GM19328 (cell line): ENCODE measurements around the gene WHAMM.
A peak's percentile ranks its signal among the peaks of the same experiment; 100 is the strongest.
"Not testable (repeated sequence)": the region's sequence is repeated elsewhere in the genome, so short reads cannot be mapped to it uniquely, and the experiment has no call there.

Source experiments
- ATAC-seq: cut with Tn5 transposase; IDR thresholded peaks from one replicate; pipeline ENCODE4 v1.9.1; 2021; ENCODE audit warnings: mild to moderate bottlenecking, moderate library complexity; ENCODE audit not compliant: unreplicated experiment

Gene WHAMM, protein sequence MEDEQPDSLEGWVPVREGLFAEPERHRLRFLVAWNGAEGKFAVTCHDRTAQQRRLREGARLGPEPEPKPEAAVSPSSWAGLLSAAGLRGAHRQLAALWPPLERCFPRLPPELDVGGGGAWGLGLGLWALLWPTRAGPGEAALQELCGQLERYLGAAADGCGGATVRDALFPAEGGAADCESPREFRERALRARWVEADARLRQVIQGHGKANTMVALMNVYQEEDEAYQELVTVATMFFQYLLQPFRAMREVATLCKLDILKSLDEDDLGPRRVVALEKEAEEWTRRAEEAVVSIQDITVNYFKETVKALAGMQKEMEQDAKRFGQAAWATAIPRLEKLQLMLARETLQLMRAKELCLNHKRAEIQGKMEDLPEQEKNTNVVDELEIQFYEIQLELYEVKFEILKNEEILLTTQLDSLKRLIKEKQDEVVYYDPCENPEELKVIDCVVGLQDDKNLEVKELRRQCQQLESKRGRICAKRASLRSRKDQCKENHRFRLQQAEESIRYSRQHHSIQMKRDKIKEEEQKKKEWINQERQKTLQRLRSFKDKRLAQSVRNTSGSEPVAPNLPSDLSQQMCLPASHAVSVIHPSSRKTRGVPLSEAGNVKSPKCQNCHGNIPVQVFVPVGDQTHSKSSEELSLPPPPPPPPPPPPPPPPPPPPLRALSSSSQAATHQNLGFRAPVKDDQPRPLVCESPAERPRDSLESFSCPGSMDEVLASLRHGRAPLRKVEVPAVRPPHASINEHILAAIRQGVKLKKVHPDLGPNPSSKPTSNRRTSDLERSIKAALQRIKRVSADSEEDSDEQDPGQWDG

DNA sequence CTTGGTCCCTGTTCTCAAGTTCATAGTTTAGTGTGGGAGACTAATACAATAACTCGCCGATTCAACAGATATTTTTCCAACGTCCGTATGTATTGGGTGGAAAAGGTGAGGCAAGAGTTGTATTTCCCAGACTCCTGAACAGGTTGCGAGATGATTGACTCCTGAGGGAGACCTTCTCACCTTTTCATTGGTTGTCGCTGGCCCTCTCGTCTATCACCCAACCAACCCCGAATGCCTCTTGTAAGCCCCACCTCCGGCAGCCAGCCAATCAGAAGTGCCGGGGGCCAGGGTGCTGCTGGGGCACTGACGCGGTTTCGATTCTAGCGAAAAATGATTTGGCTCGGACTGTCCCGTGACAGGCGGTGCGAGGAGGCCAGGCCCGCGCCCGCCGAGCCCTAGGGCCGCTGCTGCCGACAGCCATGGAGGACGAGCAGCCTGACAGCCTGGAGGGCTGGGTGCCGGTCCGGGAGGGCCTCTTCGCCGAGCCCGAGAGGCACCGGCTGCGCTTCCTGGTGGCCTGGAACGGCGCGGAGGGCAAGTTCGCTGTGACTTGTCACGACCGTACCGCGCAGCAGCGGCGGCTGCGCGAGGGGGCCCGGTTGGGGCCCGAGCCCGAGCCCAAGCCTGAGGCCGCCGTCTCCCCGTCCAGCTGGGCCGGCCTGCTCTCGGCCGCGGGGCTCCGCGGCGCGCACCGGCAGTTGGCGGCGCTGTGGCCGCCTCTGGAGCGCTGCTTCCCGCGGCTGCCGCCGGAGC, at the start of gene WHAMM:
WHAMM (plus strand) TSS at position 321 of the 753 bp plus-strand sequence; CDS start at position 420, 99 bp downstream.
- peak; percentile 79 for ATAC-seq

DNA sequence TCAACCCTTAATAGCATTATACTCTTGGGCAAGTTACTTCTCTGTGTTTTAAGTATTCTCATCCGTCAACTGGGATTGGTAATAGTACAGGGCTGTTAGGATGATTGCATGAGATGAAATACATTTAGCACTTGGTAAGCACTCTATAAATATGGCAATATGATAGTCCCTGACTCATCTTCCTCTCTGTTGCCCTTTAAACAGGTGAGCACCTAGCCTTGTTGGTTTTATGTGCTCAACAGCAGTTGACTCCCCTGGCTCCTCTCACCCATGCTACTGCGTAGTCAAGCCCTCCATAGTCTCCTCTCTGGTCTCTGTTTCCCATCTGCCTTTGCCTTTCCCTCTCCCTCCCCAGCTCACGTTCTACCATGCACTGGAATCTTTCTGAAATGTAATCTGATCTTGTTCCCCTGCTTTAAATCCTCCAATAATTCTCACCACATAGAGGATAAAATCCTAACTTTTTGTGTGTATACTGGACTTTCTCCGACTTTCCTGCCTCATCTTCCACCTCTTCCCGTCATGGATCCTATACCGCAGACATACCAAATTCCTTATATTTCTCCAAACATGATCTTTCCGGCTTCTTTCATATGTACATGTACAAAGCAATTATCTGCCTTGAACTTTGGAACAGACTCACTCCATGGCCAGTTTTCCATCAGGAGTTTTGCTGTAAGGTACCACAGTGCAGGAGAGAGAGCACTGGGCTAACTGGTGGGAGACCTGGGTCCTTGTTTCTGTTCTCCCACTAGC, 45.9 kb upstream of the WHAMM start:
- no peak for ATAC-seq

DNA sequence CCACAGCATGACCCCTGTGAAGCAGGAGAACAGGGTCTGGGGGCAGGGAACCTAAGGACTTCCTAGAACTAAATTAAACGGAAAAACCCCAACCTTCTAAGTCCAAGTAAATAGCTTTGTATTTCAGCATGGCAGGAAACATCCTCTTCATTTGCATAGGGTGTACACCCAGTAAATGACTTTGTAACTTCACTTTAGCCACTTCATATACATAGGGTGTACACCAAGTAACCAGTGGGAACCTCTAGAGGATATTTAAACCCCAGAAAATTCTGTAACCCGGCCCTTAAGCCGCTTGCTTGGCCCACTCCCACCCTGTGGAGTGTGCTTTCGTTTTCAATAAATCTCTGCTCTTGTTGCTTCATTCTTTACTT, 45.3 kb upstream of the WHAMM start:
- no peak for ATAC-seq

DNA sequence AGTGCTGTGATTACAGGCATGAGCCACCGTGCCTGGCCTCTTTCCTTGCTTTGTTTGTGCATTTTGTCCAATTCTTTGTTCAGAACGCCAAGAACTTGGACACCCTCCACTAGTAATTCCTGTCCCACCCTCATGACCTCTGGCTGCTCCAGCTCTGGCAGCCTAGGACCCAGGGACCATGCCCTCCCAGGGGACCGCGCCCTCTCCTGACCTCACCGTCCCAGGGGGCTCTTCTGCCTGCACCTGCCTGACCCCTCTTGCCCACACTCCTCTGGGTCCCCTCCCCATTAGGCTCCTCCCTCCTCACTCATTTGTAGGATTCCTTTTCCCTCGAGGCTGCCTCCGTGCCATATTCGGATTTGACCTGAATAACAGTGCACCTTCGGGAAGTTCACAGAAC, 44.7 kb upstream of the WHAMM start:
- no peak for ATAC-seq

DNA sequence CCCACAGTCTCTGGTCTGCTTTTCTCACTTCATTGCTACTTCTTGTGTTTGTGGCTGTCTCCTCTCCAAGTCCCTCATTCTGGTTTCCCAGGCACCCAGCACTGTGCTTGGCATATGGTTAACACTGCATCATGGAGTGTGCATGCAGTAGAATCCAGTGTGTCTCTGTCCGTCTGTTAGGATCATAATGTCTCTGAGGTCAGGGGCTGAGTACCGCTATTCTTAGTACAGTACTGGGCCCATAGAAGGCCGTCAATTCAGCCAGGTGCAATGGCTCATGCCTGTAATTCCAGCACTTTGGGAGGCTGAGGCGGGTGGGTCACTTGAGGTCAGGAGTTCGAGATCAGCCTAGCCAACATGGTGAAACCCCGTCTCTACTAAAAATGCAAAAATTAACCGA, 43.2 kb upstream of the WHAMM start:
- not testable (repeated sequence) for ATAC-seq

DNA sequence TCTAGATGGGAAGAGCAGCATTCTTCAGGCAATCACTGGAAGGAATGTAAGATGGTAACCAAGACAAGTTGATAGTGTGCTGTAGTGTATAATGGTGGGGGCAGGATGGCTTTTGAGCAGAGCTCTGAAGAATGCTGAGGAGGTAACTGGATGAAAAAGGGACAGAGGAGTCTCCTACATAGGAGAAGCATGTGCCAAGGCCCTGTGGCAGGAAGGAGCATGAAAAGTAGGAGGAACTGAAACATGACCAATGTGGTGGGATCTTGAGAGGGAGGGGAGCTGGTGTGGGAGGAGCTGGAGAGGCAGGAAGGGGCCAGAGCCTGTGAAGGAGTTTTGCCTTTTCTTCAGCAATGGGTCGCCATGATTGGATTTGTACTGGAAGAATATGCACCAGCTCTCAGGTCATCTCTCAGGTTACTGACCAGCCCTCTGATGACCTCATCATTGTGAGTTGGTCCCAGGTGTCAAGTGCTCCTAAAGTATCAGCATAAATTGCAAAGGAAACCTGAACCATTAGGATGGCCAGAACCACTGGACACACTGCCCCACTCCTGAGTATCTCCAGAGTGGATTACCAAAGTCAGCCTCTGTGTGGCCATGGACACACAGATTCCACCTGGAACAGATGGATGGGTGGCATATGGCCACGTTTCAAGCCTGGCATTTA, 42.1 kb upstream of the WHAMM start:
- ATAC-seq = no peak

DNA sequence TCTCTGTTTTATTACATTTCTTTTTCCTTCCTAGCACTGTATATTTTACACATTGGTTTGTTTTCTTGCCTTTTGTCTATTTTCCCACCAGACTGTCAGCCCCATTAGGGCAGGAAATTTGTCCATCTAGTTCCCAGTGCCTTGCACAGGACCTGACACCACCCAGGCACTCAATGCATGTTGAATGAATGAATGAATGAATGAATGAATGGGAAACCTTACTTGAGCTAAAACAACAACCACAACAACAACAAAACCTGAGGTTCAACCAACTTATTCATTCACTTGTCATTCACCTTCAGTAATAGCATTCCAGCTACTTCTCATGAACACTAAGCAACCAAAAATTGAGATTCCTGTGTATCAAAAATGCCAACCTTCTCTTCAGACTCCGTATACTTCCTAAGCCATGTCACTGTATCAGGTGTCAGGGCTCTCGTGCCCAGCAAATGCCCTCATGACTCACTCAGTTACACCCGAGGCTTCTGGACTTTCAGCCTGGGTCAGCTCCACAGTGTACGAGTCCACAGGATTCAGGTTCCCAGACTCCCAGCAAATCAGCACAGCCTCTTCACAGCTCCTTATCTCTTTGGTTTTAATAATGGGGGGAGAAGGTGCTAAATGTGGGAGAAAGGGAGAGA, 40.9 kb upstream of the WHAMM start:
- ATAC-seq = no peak

DNA sequence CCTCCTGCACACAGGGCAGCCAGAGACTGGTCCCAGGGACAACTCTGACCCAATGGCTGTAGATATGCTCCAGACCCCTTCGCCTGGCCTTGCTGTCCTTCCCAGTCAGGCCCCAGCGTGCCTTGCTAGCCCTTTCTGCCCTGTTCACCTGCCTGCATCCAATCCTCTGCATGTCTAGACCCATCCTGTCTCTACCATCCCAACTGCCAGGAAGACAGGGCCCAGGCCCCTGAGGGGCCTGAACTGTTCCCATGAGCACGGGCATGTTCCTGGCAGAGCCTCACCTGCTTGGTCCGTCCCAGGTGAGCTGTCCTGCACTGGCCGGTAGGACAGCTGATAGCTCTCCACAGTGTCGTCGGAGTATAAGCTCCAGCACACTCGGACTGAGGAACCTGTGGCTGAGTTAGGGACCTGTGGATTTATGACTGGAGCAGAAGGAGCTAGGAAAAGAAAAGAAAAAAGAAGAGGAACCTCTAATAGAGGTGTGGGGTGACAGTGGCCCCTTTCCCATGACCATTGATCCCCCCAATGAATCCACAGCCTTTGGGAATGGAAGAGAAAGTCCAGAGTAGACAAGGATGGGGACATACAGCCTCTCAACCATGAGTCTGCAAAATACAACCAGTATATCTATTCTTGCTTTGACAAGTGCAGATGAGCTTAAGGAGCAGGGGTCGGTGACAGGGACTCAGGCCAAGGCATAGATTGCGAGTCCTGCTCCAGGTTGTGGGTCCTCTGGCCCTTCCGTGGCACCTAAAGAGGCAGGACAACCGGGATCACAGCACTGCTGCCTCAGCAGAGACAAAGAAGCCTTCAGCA, 37.4 kb upstream of the WHAMM start:
- no peak for ATAC-seq

DNA sequence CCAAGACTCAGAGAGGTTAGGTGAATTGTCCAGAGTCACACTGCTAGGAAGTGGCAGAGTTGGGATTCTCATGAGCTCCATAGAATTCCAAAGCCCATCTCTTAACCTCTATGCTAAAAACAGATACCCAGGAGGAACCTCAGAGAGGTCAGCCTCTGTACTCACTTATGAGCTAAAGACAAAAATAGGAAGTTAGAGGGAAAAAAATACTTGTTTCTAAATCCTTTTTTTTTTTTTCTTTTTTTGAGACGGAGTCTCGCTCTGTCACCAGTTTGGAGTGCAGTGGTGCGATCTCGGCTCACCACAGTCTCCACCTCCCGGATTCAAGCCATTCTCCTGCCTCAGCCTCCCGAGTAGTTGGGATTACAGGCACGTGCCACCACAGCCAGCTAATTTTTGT, 34.9 kb upstream of the WHAMM start:
- ATAC-seq = no peak

DNA sequence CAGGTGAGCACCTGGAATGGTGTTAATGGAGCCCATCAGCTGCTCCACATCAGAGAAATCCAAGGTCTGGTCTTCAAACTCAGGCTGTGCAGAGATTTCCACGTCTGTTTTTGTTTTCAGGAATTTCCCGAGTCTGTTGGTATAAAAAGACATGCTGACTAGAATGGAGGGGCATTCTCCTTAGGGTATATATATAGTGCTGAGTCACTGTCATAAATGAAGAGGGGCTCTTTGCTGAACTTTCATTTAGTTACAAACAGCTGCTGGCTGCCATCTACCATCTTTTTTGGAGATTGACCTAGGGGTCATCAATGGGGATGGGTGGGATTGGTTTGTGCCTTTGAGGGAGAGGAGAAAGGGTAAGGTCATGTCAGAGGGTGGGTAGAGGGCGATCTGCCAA, 30.7 kb upstream of the WHAMM start:
- no peak for ATAC-seq

DNA sequence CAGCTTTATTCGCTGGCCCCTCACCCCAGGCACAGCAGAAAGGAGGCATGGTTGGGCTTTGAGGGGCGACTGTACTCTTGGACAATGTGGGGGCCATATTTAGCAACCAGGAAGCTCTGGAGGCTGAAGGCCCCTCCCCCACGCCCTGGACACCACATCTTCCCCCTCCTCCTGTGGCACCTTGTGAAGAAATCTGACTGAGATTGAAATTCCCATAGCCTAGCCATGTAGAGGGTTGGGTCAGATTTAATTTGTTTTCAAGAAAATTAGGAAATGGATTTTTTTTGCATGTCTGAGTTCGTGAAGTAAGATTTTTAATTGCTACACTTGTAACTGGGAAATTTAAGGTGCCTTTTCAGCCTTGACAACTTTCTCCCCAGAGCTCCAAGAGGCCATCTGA, 28.1 kb upstream of the WHAMM start:
- no peak for ATAC-seq

DNA sequence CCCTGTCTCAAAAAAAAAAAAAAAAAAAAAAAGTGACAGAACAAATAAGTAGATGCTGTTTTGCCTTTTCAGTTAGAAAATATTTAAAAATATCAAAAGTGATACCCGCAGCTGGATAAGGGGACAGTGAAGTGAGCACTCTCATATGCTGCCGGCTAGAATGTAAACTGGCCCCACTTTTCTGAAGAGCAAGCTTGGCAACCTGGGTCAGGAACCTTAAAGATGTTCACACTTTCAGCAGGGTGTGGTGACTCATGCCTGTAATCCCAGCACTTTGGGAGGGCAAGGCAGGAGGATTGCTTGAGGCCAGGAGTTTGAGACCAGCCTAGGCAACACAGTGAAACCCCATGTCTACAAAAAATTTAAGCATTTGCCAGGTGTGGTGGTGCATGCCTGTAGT, 20.9 kb upstream of the WHAMM start:
- no peak for ATAC-seq

DNA sequence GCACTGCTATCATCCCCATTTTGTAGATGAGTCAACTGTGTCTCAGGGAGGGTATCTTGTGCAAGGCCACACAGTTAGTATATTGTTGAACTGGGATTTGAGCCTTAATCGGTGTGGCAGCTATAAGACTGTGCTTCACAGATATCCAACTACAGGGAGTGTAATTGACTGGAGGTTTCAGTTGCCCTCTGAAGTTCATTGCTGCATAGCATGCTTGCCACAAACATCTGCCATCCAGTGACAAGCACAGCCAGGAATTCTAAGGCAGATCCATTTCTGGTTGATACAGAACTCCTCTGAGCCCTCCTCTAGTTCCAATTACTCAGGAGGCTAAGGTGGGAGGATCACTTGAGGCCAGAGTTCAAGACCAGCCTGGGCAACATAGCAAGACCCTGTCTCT, 19.9 kb upstream of the WHAMM start:
- no peak for ATAC-seq

DNA sequence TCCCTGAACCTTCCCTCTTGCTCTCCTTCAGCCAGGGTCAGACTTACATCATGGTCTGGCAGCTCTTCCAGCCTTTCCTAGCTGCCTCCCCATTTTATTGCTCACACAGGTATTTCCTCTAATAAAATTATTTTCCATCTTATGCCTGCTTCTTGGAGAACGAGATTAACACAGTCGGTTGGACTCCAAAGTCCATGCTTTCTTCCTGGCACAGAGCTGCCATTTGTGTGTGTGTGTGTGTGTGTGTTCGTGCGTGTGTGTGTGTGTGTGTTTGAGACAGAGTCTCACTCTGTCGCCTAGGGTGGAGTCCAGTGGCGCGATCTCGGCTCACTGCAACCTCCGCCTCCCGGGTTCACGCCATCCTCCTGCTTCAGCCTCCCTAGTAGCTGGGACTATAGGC, 19.1 kb upstream of the WHAMM start:
- ATAC-seq = no peak

DNA sequence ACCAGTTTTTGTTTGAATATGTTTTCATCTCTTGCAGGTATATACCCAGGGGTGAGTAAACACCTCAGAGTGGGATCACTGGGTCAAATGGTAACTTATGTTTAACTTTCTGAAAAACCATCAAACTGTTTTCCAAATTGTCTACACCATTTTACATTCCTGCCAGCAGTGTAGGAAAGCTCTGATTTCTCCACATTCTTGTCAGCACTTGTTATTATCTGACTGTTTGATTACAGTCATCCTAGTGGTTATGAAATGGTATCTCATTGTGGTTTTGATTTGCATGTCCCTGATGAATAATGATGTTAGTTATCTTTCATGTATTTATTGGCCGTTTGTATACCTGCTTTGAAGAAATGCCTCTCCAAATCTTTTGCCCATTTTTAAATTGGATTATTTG, 17.4 kb upstream of the WHAMM start:
- ATAC-seq = no peak

DNA sequence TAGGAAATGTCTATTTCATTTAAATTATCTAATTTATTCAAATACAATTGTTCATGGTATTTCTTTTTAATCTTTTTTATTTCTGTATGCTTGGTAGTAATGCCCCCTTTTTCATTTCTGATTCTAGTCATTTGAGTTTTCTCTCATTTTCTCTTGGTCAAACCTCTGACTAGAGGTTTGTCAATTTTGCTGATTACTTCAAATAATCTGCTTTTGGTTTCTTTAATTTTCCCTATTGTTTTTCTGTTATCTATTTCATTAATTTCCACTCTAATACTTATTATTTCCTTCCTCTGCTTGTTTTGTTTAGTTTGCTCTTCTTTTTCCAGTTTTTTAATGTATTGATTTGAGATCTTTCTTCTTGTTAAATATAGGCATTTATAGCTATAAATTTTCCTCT, 15.7 kb upstream of the WHAMM start:
- ATAC-seq = no peak

DNA sequence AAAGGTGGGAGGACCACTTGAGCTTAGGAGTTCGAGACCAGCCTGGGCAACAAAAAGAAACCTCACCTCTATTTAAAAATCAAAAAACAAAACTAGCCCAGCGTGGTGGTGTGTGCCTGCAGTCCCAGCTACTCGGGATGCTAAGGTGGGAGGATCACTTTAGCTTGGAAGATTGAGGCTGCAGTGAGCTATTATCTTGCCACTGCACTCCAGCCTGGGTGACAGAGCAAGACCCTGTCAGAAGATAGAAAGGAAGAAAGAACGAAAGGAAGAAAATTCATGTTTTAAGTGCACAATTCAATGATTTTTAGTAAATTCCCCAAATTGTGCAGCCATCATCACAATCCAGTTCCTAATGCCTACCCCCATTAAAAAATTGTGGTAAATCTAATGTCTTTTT, 11.3 kb upstream of the WHAMM start:
- no peak for ATAC-seq

DNA sequence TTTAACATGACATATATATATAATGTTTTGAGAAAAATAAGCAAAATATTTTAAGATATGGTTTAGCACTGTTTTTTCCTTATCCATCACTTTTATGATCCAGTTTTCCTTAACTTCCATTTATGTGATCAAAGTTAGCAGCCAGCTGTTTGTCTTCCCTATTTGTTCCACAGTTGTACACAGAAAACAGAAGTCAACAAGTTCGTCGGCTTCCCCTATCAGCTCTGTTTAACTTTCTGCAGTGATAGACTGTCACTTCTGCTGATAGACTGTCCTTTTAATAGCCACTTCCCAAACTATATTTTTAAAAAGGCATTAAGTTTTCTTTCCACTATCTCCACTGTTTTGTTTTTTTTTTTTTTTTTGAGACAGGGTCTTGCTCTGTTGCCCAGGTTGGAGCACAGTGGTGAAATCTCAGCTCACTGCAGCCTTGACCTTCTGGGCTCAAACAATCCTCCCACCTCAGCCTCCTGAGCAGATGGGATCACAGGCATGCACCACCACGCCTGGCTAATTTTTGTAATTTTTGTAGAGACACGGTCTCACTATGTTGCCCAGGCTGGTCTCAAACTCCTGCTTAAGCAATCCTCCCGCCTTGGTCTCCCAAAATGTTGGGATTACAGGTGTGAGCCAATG, 10.8 kb upstream of the WHAMM start:
- no peak for ATAC-seq
